IMR-90 (cell line): ENCODE measurements around the gene DHX15. TPM values are rescaled to one million over a fixed set of nuclear protein-coding genes. Genes with fewer than 3 reads are reported as not detected.

ENCODE experiments used
- ATAC-seq: fragments of 200-7000 bp; cut with Tn5 transposase; 2 replicates; pipeline ENCODE4 v1.9.1; 2020; ENCODE audit warnings: low read depth, mild to moderate bottlenecking, moderate library complexity
- BruUV-seq: library from RNA; stranded (reverse); fragments of 400-500 nt; replicated peaks from 2 replicates; lab custom pipeline; 2021; lab: Mats Ljungman, UMichigan
- CTCF ChIA-PET: fragments of 300-600 bp; formaldehyde crosslinking; extraction: SDS; loops from one replicate; lab custom pipeline; 2021; ENCODE audit warnings: antibody characterized with exemption; lab: Yijun Ruan, JAX
- POLR2A ChIA-PET: fragments of 300-600 bp; sonication (Branson Sonifier 250); formaldehyde crosslinking; loops from one replicate; lab custom pipeline; 2022; ENCODE audit warnings: antibody characterized with exemption; ENCODE audit not compliant: unreplicated experiment; lab: Charles Lee
- DNase-seq: peaks from one replicate; pipeline ENCODE4 v3.0.0; 2013
- H2AFZ ChIP-seq: replicated peaks from 2 replicates; pipeline ENCODE3; 2013; ENCODE audit warnings: low read length, mild to moderate bottlenecking; ENCODE audit not compliant: poor library complexity
- H2AK5ac ChIP-seq: 2 replicates; pipeline ENCODE4 v1.6.1; 2013; ENCODE audit warnings: low read depth, low read length, inconsistent platforms
- H2AK9ac ChIP-seq: replicated peaks from 2 replicates; pipeline ENCODE3; 2013; ENCODE audit warnings: mild to moderate bottlenecking, low read depth, low read length, moderate library complexity; ENCODE audit not compliant: poor library complexity
- H2BK120ac ChIP-seq: 2 replicates; pipeline ENCODE4 v1.6.1; 2013; ENCODE audit warnings: low read depth, low read length, inconsistent platforms
- H2BK15ac ChIP-seq: 3 replicates; pipeline ENCODE4 v1.6.1; 2013; ENCODE audit warnings: low read depth, low read length, inconsistent platforms
- H2BK20ac ChIP-seq: 2 replicates; pipeline ENCODE4 v1.6.1; 2013; ENCODE audit warnings: low read depth, mild to moderate bottlenecking, inconsistent platforms, low read length, moderate library complexity
- H2BK5ac ChIP-seq: 2 replicates; pipeline ENCODE4 v1.6.1; 2013; ENCODE audit warnings: mild to moderate bottlenecking, low read depth, low read length, inconsistent platforms; ENCODE audit not compliant: poor library complexity, severe bottlenecking
- H3K14ac ChIP-seq: replicated peaks from 2 replicates; pipeline ENCODE4 v1.6.1; 2013; ENCODE audit warnings: low read depth, low read length, inconsistent platforms
- H3K18ac ChIP-seq: 2 replicates; pipeline ENCODE4 v1.6.1; 2013; ENCODE audit warnings: low read depth, low read length, control low read depth
- H3K23ac ChIP-seq: 2 replicates; pipeline ENCODE4 v1.6.1; 2013; ENCODE audit warnings: low read depth, low read length, inconsistent platforms
- H3K27ac ChIP-seq: 2 replicates; pipeline ENCODE4 v1.5.1; 2013; ENCODE audit warnings: mild to moderate bottlenecking, control low read depth, low read length; ENCODE audit not compliant: insufficient read depth
- H3K27me3 ChIP-seq: 2 replicates; pipeline ENCODE4 v1.6.1; 2013; ENCODE audit warnings: low read length; ENCODE audit not compliant: control insufficient read depth, insufficient read depth
- H3K36me3 ChIP-seq: 2 replicates; pipeline ENCODE4 v1.6.1; 2013; ENCODE audit warnings: low read length, mixed read lengths; ENCODE audit not compliant: control insufficient read depth, insufficient read depth
- H3K4ac ChIP-seq: 2 replicates; pipeline ENCODE4 v1.6.1; 2013; ENCODE audit warnings: low read depth, low read length, inconsistent platforms
- H3K4me1 ChIP-seq: 2 replicates; pipeline ENCODE4 v1.6.1; 2013; ENCODE audit warnings: low read length, mixed read lengths; ENCODE audit not compliant: control insufficient read depth, insufficient read depth
- H3K4me2 ChIP-seq: 2 replicates; pipeline ENCODE4 v1.6.1; 2013; ENCODE audit warnings: low read depth, mild to moderate bottlenecking, control low read depth, low read length, moderate library complexity
- H3K4me3 ChIP-seq: 2 replicates; pipeline ENCODE4 v1.5.1; 2013; ENCODE audit warnings: low read depth, mild to moderate bottlenecking, control low read depth, low read length, moderate library complexity; ENCODE audit not compliant: insufficient read depth
- H3K56ac ChIP-seq: 2 replicates; pipeline ENCODE4 v1.6.1; 2013; ENCODE audit warnings: low read length, inconsistent platforms; ENCODE audit not compliant: insufficient read depth; ENCODE audit errors: extremely low read depth
- H3K79me1 ChIP-seq, 2 experiments: 2 replicates each; pipeline ENCODE4 v1.6.1; 2013; ENCODE audit warnings: low read length in 2 of 2, inconsistent platforms in 1 of 2, low read depth in 1 of 2
- H3K9ac ChIP-seq: 2 replicates; pipeline ENCODE4 v1.6.1; 2013; ENCODE audit warnings: low read depth, low read length, control low read depth
- H3K9me1 ChIP-seq: 2 replicates; pipeline ENCODE4 v1.6.1; 2013; ENCODE audit warnings: low read length, inconsistent platforms; ENCODE audit not compliant: insufficient read depth
- H3K9me3 ChIP-seq: 2 replicates; pipeline ENCODE4 v1.6.1; 2013; ENCODE audit warnings: low read length; ENCODE audit not compliant: control insufficient read depth, insufficient read depth
- H4K20me1 ChIP-seq: 2 replicates; pipeline ENCODE4 v1.6.1; 2013; ENCODE audit warnings: low read length, inconsistent platforms; ENCODE audit not compliant: insufficient read depth
- H4K5ac ChIP-seq: 2 replicates; pipeline ENCODE4 v1.6.1; 2013; ENCODE audit warnings: mild to moderate bottlenecking, low read depth, low read length, control low read depth
- H4K8ac ChIP-seq, 2 experiments: 2 replicates each; pipeline ENCODE4 v1.6.1; 2013; ENCODE audit warnings: low read depth in 2 of 2, low read length in 2 of 2, control low read depth in 1 of 2, inconsistent platforms in 1 of 2
- H4K91ac ChIP-seq: 2 replicates; pipeline ENCODE4 v1.6.1; 2013; ENCODE audit warnings: low read depth, low read length, inconsistent platforms; ENCODE audit not compliant: insufficient read depth
- CTCF ChIP-seq: conservative IDR thresholded peaks from 2 replicates; pipeline ENCODE4 v1.5.1; 2012; ENCODE audit warnings: mild to moderate bottlenecking, low read depth, low read length, improper control_type of control experiment
- FOS ChIP-seq: fragments of 150-350 bp; IDR thresholded peaks from 2 replicates; pipeline ENCODE4 v1.6.1; 2016; ENCODE audit warnings: low read depth, low read length
- MAFK ChIP-seq: IDR thresholded peaks from 2 replicates; pipeline ENCODE4 v1.6.1; 2012; ENCODE audit warnings: low read depth, low read length, improper control_type of control experiment
- MAZ ChIP-seq: IDR thresholded peaks from 2 replicates; pipeline ENCODE4 v1.6.1; 2012; ENCODE audit warnings: low read depth, mild to moderate bottlenecking, low read length, improper control_type of control experiment, moderate library complexity, borderline replicate concordance
- MXI1 ChIP-seq: IDR thresholded peaks from 2 replicates; pipeline ENCODE4 v1.6.1; 2012; ENCODE audit warnings: low read depth, mild to moderate bottlenecking, low read length, moderate library complexity, borderline replicate concordance
- RAD21 ChIP-seq: IDR thresholded peaks from 2 replicates; pipeline ENCODE4 v1.6.1; 2012; ENCODE audit warnings: low read length, improper control_type of control experiment
- WGBS, 2 experiments: methylation state at CpG; one replicate each; pipeline versions ENCODE4 v1.1.5 to v1.1.7; 2013; ENCODE audit warnings: missing lambda C conversion rate in 2 of 2; ENCODE audit not compliant: insufficient read length in 1 of 2; ENCODE audit errors: extremely low coverage in 2 of 2; 5-methylcytosine and 5-hydroxymethylcytosine counted together
- dilution Hi-C: fragments of 300-500 bp; cut with HindIII; formaldehyde crosslinking; loops from one replicate; pipeline ENCODE4 v1.14.3; 2018; ENCODE audit warnings: low sequenced_read_pairs; ENCODE audit not compliant: unreplicated experiment
- in situ Hi-C: fragments of 300-500 bp; cut with MboI; formaldehyde crosslinking; loops from 3 replicates; pipeline ENCODE4 v1.14.3; 2019; ENCODE audit warnings: low sequenced_read_pairs, inconsistent platforms, mixed read lengths
- intact Hi-C: fragments of 100-400 bp; cut with micrococcal nuclease; formaldehyde crosslinking; loops from 2 replicates; pipeline ENCODE4 v1.10.0; 2022
- polyA plus RNA-seq, 3 experiments: library from polyadenylated mRNA; depleted of rRNA; stranded (reverse); fragments of >200 nt; gene quantifications; 2 replicates each; pipeline ENCODE4 v1.2.3, GENCODE V29; 2012; ENCODE audit warnings: low replicate concordance in 1 of 3
- total RNA-seq: library from RNA; depleted of rRNA; stranded (reverse); fragments of >200 nt; gene quantifications from 2 replicates; pipeline ENCODE4 v1.2.3, GENCODE V29; 2012

The DHX15 gene
- total and polyA plus RNA-seq, 2 of the 4 experiments (the other 2 are of a cell fraction): 97.9 to 172 TPM

- H4K5ac ChIP-seq: no peak overlapping the region
- 100% methylated on average over 3 of the region's 8 CpGs; no CpG with 5 or more reads in 1 of the 2 experiments for WGBS, 2 experiments
- H2AFZ ChIP-seq: no peak overlapping the region
- peaks cover 8% of the 10 kb centered on the region; the same call in 1 of the 2 replicates for H3K4me1 ChIP-seq
- H3K27ac ChIP-seq: no peak overlapping the region
- H4K20me1 ChIP-seq: peaks cover 96% of the 10 kb centered on the region
- H3K9ac ChIP-seq: no peak overlapping the region
- no peak overlapping the region for H3K4me2 ChIP-seq
- H3K79me1 ChIP-seq: peaks cover 4 to 63% of the 10 kb centered on the region in 2 experiments; a peak in 2 of 4 replicates
- H3K14ac ChIP-seq: no peak overlapping the region
- no peak overlapping the region for H3K18ac ChIP-seq
- H3K36me3 ChIP-seq: peaks cover 9% of the 10 kb centered on the region
- DNase-seq (no peak), ATAC-seq (no peak)
- no peak overlapping the region for H2BK20ac ChIP-seq
- no peak overlapping the region for H3K56ac ChIP-seq
- no peak overlapping the region for H2BK120ac ChIP-seq
- H3K9me1 ChIP-seq: peaks cover 13% of the 10 kb centered on the region
- H3K4ac ChIP-seq: no peak overlapping the region
- in situ Hi-C loops: no loop called here
- H4K8ac ChIP-seq: no peak overlapping the region
- BruUV-seq: no TSS peak
- ChIA-PET POLR2A (no interaction called here), CTCF (interaction anchor here (1.3 kb wide), 1 partner anchor 20 kb away, joined by 3 read pairs; no protein-coding TSS in a partner anchor)
- H2BK5ac ChIP-seq: peak overlapping the region; percentile 26
- no peaks in the 10 kb centered on the region for H3K27me3 ChIP-seq
- intact Hi-C loops: no loop called here
- no peak overlapping the region for H3K4me3 ChIP-seq
- dilution Hi-C loops: no loop called here
- H2BK15ac ChIP-seq: no peak overlapping the region
- no peak overlapping the region for H2AK9ac ChIP-seq
- TF ChIP-seq MAZ: no peak
- TF ChIP-seq MXI1: no peak
- no peak for TF ChIP-seq CTCF
- TF ChIP-seq RAD21: no peak
- TF ChIP-seq FOS: no peak
- TF ChIP-seq MAFK: no peak
- H4K91ac ChIP-seq: no peak overlapping the region
- no peak overlapping the region for H2AK5ac ChIP-seq
- no peaks in the 10 kb centered on the region for H3K9me3 ChIP-seq
- H3K23ac ChIP-seq: no peak overlapping the region
Measured at GRCh38 chr4:24561438-24562139, 22.8 kb downstream of the DHX15 start.
